ENCODE data around the gene CACNA1H.
"Not testable (repeated sequence)": the region's sequence is repeated elsewhere in the genome, so short reads cannot be mapped to it uniquely, and the experiment has no call there.

The CACNA1H gene

DNA sequence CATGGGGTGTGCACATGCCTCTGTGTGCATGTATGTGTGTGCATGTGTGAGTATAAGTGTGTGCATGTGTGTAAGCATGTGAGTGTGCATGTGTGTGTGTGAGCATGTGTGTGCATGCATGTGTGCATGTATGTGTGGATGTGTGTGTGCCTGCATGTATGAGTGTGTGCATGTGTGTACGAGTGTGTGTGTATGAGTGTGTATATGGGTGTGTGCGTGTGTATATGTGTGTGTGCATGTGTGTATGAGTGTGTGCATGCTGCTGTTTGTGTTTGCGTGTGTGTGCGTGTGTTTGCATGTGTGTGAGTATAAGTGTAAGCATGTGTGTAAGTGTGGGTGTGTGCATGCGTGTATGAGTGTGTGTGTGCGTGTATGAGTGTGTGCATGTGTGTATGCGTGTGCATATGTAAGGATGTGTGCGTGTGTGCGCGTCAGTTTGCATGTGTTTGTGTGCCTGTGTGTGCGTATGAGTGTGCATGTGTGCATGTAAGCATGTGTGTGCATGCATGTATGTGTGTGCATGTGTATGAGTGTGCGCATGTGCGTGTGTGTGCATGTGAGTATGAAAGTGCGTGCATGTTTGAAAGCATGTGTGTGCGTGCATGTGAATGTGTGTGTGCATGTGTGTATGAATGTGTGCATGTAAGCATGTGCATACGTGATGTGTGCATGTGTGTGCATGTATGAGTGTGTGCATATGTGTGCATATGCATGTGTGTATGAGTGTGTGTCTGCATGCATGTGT, 111.6 kb downstream of the CACNA1H start:
- TF ChIP-seq, protein P1, sequence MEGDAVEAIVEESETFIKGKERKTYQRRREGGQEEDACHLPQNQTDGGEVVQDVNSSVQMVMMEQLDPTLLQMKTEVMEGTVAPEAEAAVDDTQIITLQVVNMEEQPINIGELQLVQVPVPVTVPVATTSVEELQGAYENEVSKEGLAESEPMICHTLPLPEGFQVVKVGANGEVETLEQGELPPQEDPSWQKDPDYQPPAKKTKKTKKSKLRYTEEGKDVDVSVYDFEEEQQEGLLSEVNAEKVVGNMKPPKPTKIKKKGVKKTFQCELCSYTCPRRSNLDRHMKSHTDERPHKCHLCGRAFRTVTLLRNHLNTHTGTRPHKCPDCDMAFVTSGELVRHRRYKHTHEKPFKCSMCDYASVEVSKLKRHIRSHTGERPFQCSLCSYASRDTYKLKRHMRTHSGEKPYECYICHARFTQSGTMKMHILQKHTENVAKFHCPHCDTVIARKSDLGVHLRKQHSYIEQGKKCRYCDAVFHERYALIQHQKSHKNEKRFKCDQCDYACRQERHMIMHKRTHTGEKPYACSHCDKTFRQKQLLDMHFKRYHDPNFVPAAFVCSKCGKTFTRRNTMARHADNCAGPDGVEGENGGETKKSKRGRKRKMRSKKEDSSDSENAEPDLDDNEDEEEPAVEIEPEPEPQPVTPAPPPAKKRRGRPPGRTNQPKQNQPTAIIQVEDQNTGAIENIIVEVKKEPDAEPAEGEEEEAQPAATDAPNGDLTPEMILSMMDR (IDR thresholded peaks at IDR 0.05; ENCODE audit: low read depth, low read length): no peak
- peaks cover 79% of the 10 kb centered on the region for H3K27me3 ChIP-seq

DNA sequence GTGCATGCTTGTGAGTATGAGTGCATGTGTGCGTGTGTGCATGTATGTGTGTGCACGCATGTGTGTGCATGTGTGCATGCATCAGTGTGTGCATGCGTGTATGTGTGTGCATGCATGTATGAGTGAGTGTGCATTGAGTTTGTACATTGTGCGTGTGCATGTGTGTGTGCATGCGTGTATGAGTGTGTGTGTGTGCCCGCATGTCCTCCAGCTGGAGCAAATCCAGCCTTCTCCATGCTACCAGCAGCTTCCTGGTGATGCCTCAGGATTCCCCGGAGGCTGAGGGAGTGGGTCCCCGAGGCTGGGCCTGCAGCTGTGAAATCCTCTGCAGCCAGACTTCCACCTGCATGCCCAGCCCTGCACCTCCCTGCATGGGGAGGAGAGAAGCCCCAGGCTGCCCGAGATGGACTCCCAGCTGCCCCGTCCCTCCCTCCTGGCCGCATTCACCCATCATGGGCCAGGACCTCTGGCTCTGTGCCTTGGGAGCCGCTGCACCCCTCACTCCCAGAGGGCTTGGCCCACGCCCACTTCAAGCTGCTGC, 112.3 kb downstream of the CACNA1H start:
- TF ChIP-seq, protein P1 (IDR thresholded peaks at IDR 0.05; ENCODE audit: low read depth, low read length): no peak
- no peaks in the 10 kb centered on the region for H3K36me3 ChIP-seq
- no peaks in the 10 kb centered on the region for H3K4me1 ChIP-seq
- H3K4me3 ChIP-seq (ENCODE audit: low read depth, low read length): no peak overlapping the region
- DNase-seq: no peak
- peaks cover 79% of the 10 kb centered on the region for H3K27me3 ChIP-seq
- H3K9me3 ChIP-seq: peaks cover 4% of the 10 kb centered on the region; the same call in 1 of the 2 replicates

More for the DNA sequence above, 111.6 kb downstream of the CACNA1H start:
- H3K4me3 ChIP-seq (ENCODE audit: low read depth, low read length): no peak overlapping the region
- H3K36me3 ChIP-seq: no peaks in the 10 kb centered on the region
- DNase-seq: no peak
- H3K9me3 ChIP-seq: peaks cover 4% of the 10 kb centered on the region; the same call in 1 of the 2 replicates
- H3K4me1 ChIP-seq: no peaks in the 10 kb centered on the region

DNA sequence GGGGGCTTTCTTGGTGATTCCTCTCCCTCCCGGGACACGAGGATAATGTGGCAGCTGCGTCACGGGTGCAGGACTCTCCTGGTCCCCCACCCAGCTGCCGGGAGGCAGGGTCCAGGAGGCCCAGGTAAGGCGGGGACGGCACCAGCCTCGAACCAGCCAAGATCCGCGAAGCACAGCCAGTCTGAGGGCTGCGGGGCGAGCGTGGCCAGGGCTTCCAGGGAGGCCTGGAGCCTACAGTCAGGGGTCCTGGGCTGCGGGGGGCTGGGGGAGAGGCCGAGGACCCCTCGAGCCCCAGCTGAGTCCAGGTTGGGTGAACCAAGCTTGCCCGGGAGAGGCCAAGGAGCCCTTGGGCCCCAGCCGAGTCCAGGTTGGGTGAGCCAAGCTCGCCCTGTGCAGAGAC, 112.9 kb downstream of the CACNA1H start:
- Histone ChIP-seq H3K4me3 (ENCODE audit: low read depth, low read length) (no peak overlapping the region), H3K36me3 (no peaks in the 10 kb centered on the region), H3K9me3 (peaks cover 4% of the 10 kb centered on the region; the same call in 1 of the 2 replicates), H3K4me1 (peaks cover 6% of the 10 kb centered on the region), H3K27me3 (peaks cover 79% of the 10 kb centered on the region)
- DNase-seq: peak; percentile 7
- TF ChIP-seq, protein P1 (IDR thresholded peaks at IDR 0.05; ENCODE audit: low read depth, low read length): no peak

DNA sequence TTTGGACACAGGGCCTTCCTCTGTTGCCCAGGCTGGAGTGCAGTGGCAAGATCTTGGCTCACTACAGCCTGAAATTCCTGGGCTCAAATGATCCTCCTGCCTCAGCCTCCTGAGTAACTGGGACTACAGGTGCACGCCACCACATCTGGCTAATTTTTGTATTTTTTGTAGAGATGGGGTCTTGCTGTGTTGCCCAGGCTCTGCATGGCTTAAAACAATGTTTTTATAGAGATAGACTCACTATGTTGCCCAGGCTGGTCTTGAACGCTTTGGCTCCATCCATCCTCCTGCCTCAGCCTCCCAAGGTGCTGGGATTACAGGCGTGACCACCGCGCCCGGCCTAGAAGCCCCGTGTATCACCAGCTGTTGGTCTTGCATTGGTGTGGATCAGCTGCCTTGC, 116.5 kb downstream of the CACNA1H start:
- not testable (repeated sequence) for H3K4me3 ChIP-seq (ENCODE audit: low read depth, low read length); DNase-seq; H3K36me3 ChIP-seq; H3K9me3 ChIP-seq
- peaks cover 21% of the 10 kb centered on the region for H3K4me1 ChIP-seq
- peaks cover 68% of the 10 kb centered on the region for H3K27me3 ChIP-seq

DNA sequence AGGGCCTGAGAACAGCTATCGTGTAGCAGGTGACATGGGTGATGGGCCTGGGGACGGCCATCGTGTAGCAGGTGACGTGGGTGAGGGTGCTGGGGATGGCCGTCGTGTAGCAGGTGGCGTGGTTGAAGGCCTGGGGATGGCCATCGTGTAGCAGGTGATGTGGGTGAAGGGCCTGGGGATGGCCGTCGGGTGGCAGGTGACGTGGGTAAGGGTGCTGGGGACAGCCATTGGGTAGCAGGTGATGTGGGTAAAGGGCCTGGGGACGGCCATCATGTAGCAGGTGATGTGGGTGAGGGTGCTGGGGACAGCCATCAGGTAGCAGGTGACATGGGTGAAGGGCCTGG, 118.4 kb downstream of the CACNA1H start:
- no peak for DNase-seq
- Histone ChIP-seq H3K27me3 (peaks cover 72% of the 10 kb centered on the region), H3K36me3 (no peaks in the 10 kb centered on the region), H3K4me3 (ENCODE audit: low read depth, low read length) (no peak overlapping the region), H3K9me3 (peaks cover 8% of the 10 kb centered on the region; the same call in 1 of the 2 replicates), H3K4me1 (peaks cover 21% of the 10 kb centered on the region)
- TF ChIP-seq, protein P1 (IDR thresholded peaks at IDR 0.05; ENCODE audit: low read depth, low read length): no peak

Data from BE2C (cell line).